Measurements from ENCODE around the gene RAI14.

Gene RAI14

GRCh38 chr5:34673463-34674125 lies 17.5 kb downstream of the RAI14 start:
- Histone ChIP-seq H3K27me3 (ENCODE audit: insufficient read depth, low read length) (no peaks in the 10 kb centered on the region), H2AFZ (ENCODE audit: low read depth, low read length) (no peak overlapping the region), H3K4me1 (ENCODE audit: insufficient read depth, low read length) (peaks cover 9% of the 10 kb centered on the region), H3K4me3 (ENCODE audit: low read length) (no peak overlapping the region), H3K36me3 (ENCODE audit: insufficient read depth, low read length) (peaks cover 2% of the 10 kb centered on the region), H3K9me3 (ENCODE audit: low read length) (no peaks in the 10 kb centered on the region)

GRCh38 chr5:34674187-34674586 lies 18.1 kb downstream of the RAI14 start:
- Histone ChIP-seq H3K27me3 (ENCODE audit: insufficient read depth, low read length) (no peaks in the 10 kb centered on the region), H2AFZ (ENCODE audit: low read depth, low read length) (no peak overlapping the region), H3K9me3 (ENCODE audit: low read length) (no peaks in the 10 kb centered on the region), H3K36me3 (ENCODE audit: insufficient read depth, low read length) (peaks cover 2% of the 10 kb centered on the region), H3K4me3 (ENCODE audit: low read length) (no peak overlapping the region), H3K4me1 (ENCODE audit: insufficient read depth, low read length) (peaks cover 9% of the 10 kb centered on the region)

GRCh38 chr5:34675857-34676256 lies 19.7 kb downstream of the RAI14 start:
- H3K36me3 ChIP-seq (ENCODE audit: insufficient read depth, low read length) = peaks cover 2% of the 10 kb centered on the region
- peaks cover 6% of the 10 kb centered on the region for H3K4me1 ChIP-seq (ENCODE audit: insufficient read depth, low read length)

GRCh38 chr5:34676416-34676815 lies 20.3 kb downstream of the RAI14 start:
- H3K36me3 ChIP-seq (ENCODE audit: insufficient read depth, low read length) = peaks cover 2% of the 10 kb centered on the region
- H3K9me3 ChIP-seq (ENCODE audit: low read length) = no peaks in the 10 kb centered on the region
- H3K27me3 ChIP-seq (ENCODE audit: insufficient read depth, low read length) = no peaks in the 10 kb centered on the region
- H3K4me1 ChIP-seq (ENCODE audit: insufficient read depth, low read length) = peaks cover 6% of the 10 kb centered on the region
- no peak overlapping the region for H2AFZ ChIP-seq (ENCODE audit: low read depth, low read length)
- H3K4me3 ChIP-seq (ENCODE audit: low read length) = no peak overlapping the region

More at GRCh38 chr5:34675857-34676256, 19.7 kb downstream of the RAI14 start:
- H2AFZ ChIP-seq (ENCODE audit: low read depth, low read length) = no peak overlapping the region
- no peaks in the 10 kb centered on the region for H3K9me3 ChIP-seq (ENCODE audit: low read length)
- no peaks in the 10 kb centered on the region for H3K27me3 ChIP-seq (ENCODE audit: insufficient read depth, low read length)
- no peak overlapping the region for H3K4me3 ChIP-seq (ENCODE audit: low read length)

DNA sequence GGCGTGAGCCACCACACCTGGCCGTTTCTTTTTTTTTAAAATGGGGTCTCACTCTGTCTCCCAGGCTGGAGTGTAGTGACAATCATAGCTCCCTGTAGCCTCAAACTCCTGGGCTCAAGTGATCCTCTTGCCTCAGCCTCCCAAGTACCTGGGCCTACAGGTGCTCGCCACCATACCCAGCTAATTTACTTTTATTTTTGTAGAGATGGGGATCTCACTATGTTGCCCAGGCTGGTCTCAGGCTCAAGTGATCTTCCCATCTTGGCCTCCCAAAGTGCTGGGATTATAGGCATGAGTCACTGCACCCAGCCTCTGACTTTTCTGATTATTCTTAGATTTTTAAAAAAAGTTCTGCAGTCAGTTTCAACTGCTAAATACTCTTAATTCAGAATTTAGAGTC lies 21.3 kb downstream of the RAI14 start:
- Histone ChIP-seq H2AFZ (ENCODE audit: low read depth, low read length) (no peak overlapping the region), H3K9me3 (ENCODE audit: low read length) (no peaks in the 10 kb centered on the region), H3K4me3 (ENCODE audit: low read length) (no peak overlapping the region), H3K4me1 (ENCODE audit: insufficient read depth, low read length) (peaks cover 6% of the 10 kb centered on the region), H3K36me3 (ENCODE audit: insufficient read depth, low read length) (peaks cover 2% of the 10 kb centered on the region), H3K27me3 (ENCODE audit: insufficient read depth, low read length) (no peaks in the 10 kb centered on the region)

DNA sequence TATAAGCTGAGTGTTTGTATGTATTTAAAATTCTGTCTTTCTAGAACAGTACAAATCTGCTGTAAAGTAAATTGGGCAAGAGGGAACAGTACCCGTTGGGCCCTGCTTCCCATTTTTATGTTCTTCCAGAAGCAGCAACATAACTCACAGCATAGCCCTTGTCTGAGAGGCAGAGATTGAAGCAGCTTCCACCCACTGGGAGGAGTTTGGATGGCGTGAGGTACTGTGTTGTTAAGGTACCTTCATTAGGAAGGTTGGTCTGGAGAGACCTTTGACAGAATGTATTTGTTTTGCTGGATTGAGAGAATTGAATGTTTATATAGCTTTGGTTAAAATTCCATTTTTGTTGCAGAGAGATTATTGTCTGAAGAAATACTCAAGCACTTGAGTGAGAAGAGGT lies 24.8 kb downstream of the RAI14 start:
- no peaks in the 10 kb centered on the region for H3K9me3 ChIP-seq (ENCODE audit: low read length)
- H3K4me3 ChIP-seq (ENCODE audit: low read length) = no peak overlapping the region
- no peak overlapping the region for H2AFZ ChIP-seq (ENCODE audit: low read depth, low read length)

GRCh38 chr5:34682926-34683623 lies 26.9 kb downstream of the RAI14 start:
- no peak overlapping the region for H2AFZ ChIP-seq (ENCODE audit: low read depth, low read length)
- H3K9me3 ChIP-seq (ENCODE audit: low read length) = no peaks in the 10 kb centered on the region
- peaks cover 9% of the 10 kb centered on the region for H3K36me3 ChIP-seq (ENCODE audit: insufficient read depth, low read length)
- H3K4me3 ChIP-seq (ENCODE audit: low read length) = no peak overlapping the region
- peaks cover 50% of the 10 kb centered on the region for H3K4me1 ChIP-seq (ENCODE audit: insufficient read depth, low read length)
- H3K27me3 ChIP-seq (ENCODE audit: insufficient read depth, low read length) = no peaks in the 10 kb centered on the region

More for the DNA sequence above, 24.8 kb downstream of the RAI14 start:
- no peaks in the 10 kb centered on the region for H3K27me3 ChIP-seq (ENCODE audit: insufficient read depth, low read length)
- H3K36me3 ChIP-seq (ENCODE audit: insufficient read depth, low read length) = no peaks in the 10 kb centered on the region
- H3K4me1 ChIP-seq (ENCODE audit: insufficient read depth, low read length) = peaks cover 29% of the 10 kb centered on the region

DNA sequence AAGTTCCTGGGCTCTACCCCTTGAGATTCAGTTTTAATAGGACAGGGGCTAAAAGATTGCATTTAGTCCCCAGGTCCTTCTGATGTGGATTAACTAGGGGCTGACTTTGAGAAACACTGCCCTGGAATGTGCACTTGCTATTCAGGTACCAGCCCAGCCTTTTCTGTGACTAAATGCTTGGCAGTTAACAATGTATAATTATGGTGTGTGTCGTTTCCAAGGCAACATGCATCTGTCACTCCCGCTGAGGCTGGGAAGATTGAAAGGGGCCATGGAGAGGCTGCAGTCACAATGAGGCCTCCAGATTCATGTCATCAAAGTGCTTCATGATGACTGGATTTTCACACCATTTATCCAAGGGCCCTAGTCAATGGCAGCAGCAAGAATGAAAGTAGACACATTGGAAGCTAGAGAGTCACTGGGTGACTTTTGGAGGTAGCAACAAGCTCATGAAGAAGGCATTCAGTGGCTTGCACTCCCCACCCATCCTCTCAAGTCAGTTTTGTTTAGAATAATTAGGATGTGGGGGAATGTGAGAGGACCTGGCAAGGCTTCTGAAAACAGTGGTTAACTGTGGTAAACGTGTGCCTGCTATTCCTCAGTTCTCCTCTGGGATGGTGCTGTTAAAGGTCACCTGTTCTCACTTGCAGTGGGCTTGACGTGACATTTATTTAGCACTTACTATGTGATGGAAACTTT lies 28.3 kb downstream of the RAI14 start:
- Histone ChIP-seq H3K4me3 (ENCODE audit: low read length) (no peak overlapping the region), H3K36me3 (ENCODE audit: insufficient read depth, low read length) (peaks cover 19% of the 10 kb centered on the region), H3K9me3 (ENCODE audit: low read length) (no peaks in the 10 kb centered on the region), H3K4me1 (ENCODE audit: insufficient read depth, low read length) (peaks cover 50% of the 10 kb centered on the region), H2AFZ (ENCODE audit: low read depth, low read length) (no peak overlapping the region), H3K27me3 (ENCODE audit: insufficient read depth, low read length) (no peaks in the 10 kb centered on the region)

DNA sequence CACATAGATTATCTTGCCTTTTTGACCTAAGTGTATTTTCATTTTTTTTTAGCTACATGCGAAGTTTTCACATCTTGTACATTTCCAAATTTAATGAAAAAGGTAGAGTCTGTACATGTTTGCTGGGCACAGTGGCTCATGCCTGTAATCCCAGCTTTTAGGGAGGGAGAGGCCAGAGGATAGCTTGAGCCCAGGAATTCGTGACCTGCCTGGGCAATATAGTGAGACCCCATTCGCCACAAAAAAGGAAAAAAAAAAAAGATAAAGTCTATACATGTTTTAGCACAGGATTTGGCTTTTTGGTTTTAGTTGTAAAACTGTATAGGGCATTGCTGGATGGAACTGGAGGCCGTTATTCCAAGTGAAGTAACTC lies 28.8 kb downstream of the RAI14 start:
- Histone ChIP-seq H3K9me3 (ENCODE audit: low read length) (no peaks in the 10 kb centered on the region), H3K36me3 (ENCODE audit: insufficient read depth, low read length) (peaks cover 23% of the 10 kb centered on the region), H2AFZ (ENCODE audit: low read depth, low read length) (no peak overlapping the region), H3K4me1 (ENCODE audit: insufficient read depth, low read length) (peaks cover 52% of the 10 kb centered on the region), H3K4me3 (ENCODE audit: low read length) (no peak overlapping the region), H3K27me3 (ENCODE audit: insufficient read depth, low read length) (no peaks in the 10 kb centered on the region)

DNA sequence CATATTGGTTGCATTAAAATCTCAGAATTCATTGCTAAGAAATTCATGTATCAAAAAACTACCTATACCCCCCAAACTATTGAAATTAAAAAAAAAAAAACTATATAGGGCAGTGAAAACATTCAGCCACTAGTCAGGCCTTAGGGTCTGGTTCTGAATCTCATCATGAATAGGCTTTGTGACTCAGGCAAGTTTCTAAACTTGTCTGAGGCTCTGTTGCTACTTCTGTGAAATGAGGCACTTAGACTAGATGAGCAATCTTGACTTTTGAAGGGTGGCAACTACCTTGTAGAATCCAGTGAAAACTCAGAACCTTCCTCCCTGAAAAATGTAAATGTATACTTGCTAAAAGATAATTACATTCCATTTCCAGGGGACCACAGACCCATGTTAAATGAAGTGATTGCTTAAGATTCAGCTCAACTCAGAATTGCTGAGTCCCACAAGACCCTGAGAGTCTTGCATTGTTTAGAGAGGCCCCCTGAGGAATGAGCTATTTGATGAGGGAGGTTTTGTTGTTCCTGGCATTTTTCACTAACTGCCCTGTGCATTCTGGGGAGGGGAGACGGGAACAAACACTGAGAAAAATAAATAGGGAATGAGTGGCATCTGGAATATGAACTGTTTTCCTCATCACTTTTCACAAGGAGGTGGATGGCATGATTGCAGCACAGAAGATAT lies 29.5 kb downstream of the RAI14 start:
- no peaks in the 10 kb centered on the region for H3K9me3 ChIP-seq (ENCODE audit: low read length)
- no peak overlapping the region for H3K4me3 ChIP-seq (ENCODE audit: low read length)
- no peak overlapping the region for H2AFZ ChIP-seq (ENCODE audit: low read depth, low read length)
- peaks cover 28% of the 10 kb centered on the region for H3K36me3 ChIP-seq (ENCODE audit: insufficient read depth, low read length)
- no peaks in the 10 kb centered on the region for H3K27me3 ChIP-seq (ENCODE audit: insufficient read depth, low read length)
- H3K4me1 ChIP-seq (ENCODE audit: insufficient read depth, low read length) = peaks cover 56% of the 10 kb centered on the region

GRCh38 chr5:34686762-34687268 lies 30.7 kb downstream of the RAI14 start:
- H3K27me3 ChIP-seq (ENCODE audit: insufficient read depth, low read length) = no peaks in the 10 kb centered on the region
- no peak overlapping the region for H2AFZ ChIP-seq (ENCODE audit: low read depth, low read length)
- H3K9me3 ChIP-seq (ENCODE audit: low read length) = no peaks in the 10 kb centered on the region
- H3K36me3 ChIP-seq (ENCODE audit: insufficient read depth, low read length) = peaks cover 28% of the 10 kb centered on the region
- H3K4me3 ChIP-seq (ENCODE audit: low read length) = no peak overlapping the region
- peaks cover 56% of the 10 kb centered on the region for H3K4me1 ChIP-seq (ENCODE audit: insufficient read depth, low read length)

DNA sequence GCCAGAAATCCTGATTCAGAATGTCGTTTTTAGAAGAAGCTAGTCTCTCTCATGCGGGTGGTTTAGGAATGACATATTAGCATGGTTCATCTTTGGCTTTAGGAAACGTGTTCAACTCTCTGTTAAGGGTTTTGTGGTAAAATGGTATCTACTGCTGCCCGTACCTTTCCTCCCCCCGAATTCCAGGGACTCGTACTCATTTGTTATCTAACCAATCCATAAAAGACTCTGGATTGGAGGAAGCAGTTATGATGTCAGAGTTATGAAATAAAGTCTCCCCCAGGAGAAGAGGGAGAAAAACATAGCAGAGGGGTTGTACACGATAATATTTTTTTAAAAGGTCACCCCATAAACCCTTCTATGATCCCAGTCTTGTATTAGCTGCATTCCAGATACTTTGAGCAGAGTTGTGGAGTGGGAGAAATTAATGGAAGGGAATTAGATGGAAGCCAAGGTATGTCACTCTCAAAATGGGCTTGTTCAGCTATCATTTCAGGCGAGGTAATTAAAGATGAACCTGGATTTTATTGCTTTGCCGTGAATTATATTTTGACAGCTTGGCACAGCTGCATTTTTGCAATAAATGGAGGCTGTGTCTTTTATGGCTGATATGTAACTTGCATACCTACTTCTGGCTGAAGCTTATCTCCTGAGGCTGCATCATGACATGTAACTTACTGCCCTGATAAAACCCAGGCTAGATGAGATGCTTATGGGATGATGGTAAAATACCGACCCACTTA lies 31.3 kb downstream of the RAI14 start:
- Histone ChIP-seq H3K4me3 (ENCODE audit: low read length) (no peak overlapping the region), H2AFZ (ENCODE audit: low read depth, low read length) (no peak overlapping the region), H3K9me3 (ENCODE audit: low read length) (no peaks in the 10 kb centered on the region), H3K27me3 (ENCODE audit: insufficient read depth, low read length) (no peaks in the 10 kb centered on the region), H3K4me1 (ENCODE audit: insufficient read depth, low read length) (peaks cover 56% of the 10 kb centered on the region), H3K36me3 (ENCODE audit: insufficient read depth, low read length) (peaks cover 28% of the 10 kb centered on the region)
